Panc1 (cell line): ENCODE measurements around the gene SAMD4A.

ENCODE experiments used
- CTCF ChIP-seq: fragments of 450-650 bp; IDR thresholded peaks from 2 replicates; pipeline ENCODE4 v1.5.1; 2017; ENCODE audit warnings: mild to moderate bottlenecking
- POLR2AphosphoS5 ChIP-seq: IDR thresholded peaks from 2 replicates; pipeline ENCODE4 v1.6.1; 2012; ENCODE audit warnings: mild to moderate bottlenecking, low read depth, low read length, moderate library complexity
- REST ChIP-seq, 2 experiments: IDR thresholded peaks; 2 replicates each; pipeline ENCODE4 v1.6.1; 2011 to 2012; ENCODE audit warnings: low read depth in 2 of 2, control low read depth in 1 of 2, low read length in 1 of 2, mild to moderate bottlenecking in 1 of 2, moderate library complexity in 1 of 2; ENCODE audit not compliant: insufficient read depth in 1 of 2
- SIN3A ChIP-seq: IDR thresholded peaks from 2 replicates; pipeline ENCODE4 v1.6.1; 2012; ENCODE audit warnings: low read depth, mild to moderate bottlenecking, low read length, moderate library complexity, borderline replicate concordance; ENCODE audit not compliant: insufficient read depth
- TCF7L2 ChIP-seq: IDR thresholded peaks from 2 replicates; pipeline ENCODE4 v1.6.1; 2011; ENCODE audit warnings: mild to moderate bottlenecking, low read depth, low read length, inconsistent platforms

- TF ChIP-seq CTCF (no peak), TCF7L2 (no peak), SIN3A (no peak), POLR2AphosphoS5 (no peak), REST (IDR thresholded peaks at IDR 0.05; ENCODE audit: insufficient read depth in 1 of 2, low read depth in 2 of 2, low read length in 1 of 2) (no peak)
These were observed 133.8 kb downstream of the SAMD4A start for GRCh38 chr14:54700717-54701116.
